GM12878 (cell line): ENCODE data around the gene SIK3. TPM values are rescaled to one million over a fixed set of nuclear protein-coding genes. Genes with fewer than 3 reads are reported as not detected.

Experiments
- CBFB ChIP-seq: IDR thresholded peaks from 2 replicates; pipeline ENCODE4 v1.6.1; 2016; ENCODE audit warnings: antibody characterized with exemption, low read depth
- CHD1 ChIP-seq: IDR thresholded peaks from 2 replicates; pipeline ENCODE4 v1.6.1; 2012; ENCODE audit warnings: low read depth, low read length, improper control_type of control experiment
- EED ChIP-seq: sonication (generic); IDR thresholded peaks from 2 replicates; pipeline ENCODE4 v1.6.1; 2016; ENCODE audit warnings: antibody characterized with exemption, low read depth
- EP300 ChIP-seq, 2 experiments: fragments of 150-350 bp in 1 of 2; IDR thresholded peaks; 2 replicates each; pipeline ENCODE4 v1.6.1; 2011 to 2012; ENCODE audit warnings: low read depth in 2 of 2, low read length in 2 of 2, borderline replicate concordance in 1 of 2, improper control_type of control experiment in 1 of 2, inconsistent platforms in 1 of 2; ENCODE audit not compliant: control insufficient read depth in 1 of 2
- HDAC2 ChIP-seq: fragments of 200-600 bp; sonication (generic); IDR thresholded peaks from 2 replicates; pipeline ENCODE4 v1.6.1; 2017
- HDAC6 ChIP-seq: fragments of 200-600 bp; sonication (generic); IDR thresholded peaks from one replicate; pipeline ENCODE4 v1.8.0; 2017; ENCODE audit warnings: antibody characterized with exemption; ENCODE audit not compliant: unreplicated experiment
- MEF2B ChIP-seq: fragments of 450-650 bp; IDR thresholded peaks from 2 replicates; pipeline ENCODE4 v1.6.1; 2018; ENCODE audit warnings: mild to moderate bottlenecking, moderate library complexity; ENCODE audit not compliant: partially characterized antibody, poor library complexity, severe bottlenecking
- MYC ChIP-seq: IDR thresholded peaks from 2 replicates; pipeline ENCODE4 v1.6.1; 2011; ENCODE audit warnings: mild to moderate bottlenecking, low read length, moderate library complexity, inconsistent platforms; ENCODE audit not compliant: insufficient read depth, insufficient replicate concordance, insufficient read length, severe bottlenecking
- NR2C2 ChIP-seq: IDR thresholded peaks from 2 replicates; pipeline ENCODE4 v1.6.1; 2011; ENCODE audit warnings: borderline replicate concordance, low read depth; ENCODE audit not compliant: control insufficient read depth, insufficient read length
- PML ChIP-seq: IDR thresholded peaks from 2 replicates; pipeline ENCODE4 v1.6.1; 2012; ENCODE audit warnings: low read length, inconsistent platforms
- RUNX3 ChIP-seq: IDR thresholded peaks from 2 replicates; pipeline ENCODE4 v1.6.1; 2012; ENCODE audit warnings: low read length, inconsistent platforms
- SPI1 ChIP-seq: IDR thresholded peaks from 2 replicates; pipeline ENCODE4 v1.6.1; 2011; ENCODE audit warnings: low read depth, mild to moderate bottlenecking, low read length, moderate library complexity, borderline replicate concordance; ENCODE audit not compliant: insufficient read depth
- SUPT20H ChIP-seq: IDR thresholded peaks from 2 replicates; pipeline ENCODE4 v1.6.1; 2011; ENCODE audit warnings: low read depth, mild to moderate bottlenecking, low read length, moderate library complexity, borderline replicate concordance; ENCODE audit not compliant: control insufficient read depth
- ZNF207 ChIP-seq: fragments of 450-650 bp; IDR thresholded peaks from 2 replicates; pipeline ENCODE4 v1.6.1; 2014; ENCODE audit warnings: antibody characterized with exemption, mild to moderate bottlenecking, borderline replicate concordance
- ZZZ3 ChIP-seq: IDR thresholded peaks from 2 replicates; pipeline ENCODE4 v1.6.1; 2011; ENCODE audit warnings: low read depth; ENCODE audit not compliant: control insufficient read depth, insufficient read length
- polyA plus RNA-seq, 11 experiments: library from polyadenylated mRNA; depleted of rRNA in 4 of 11; unstranded in 6 of 11; stranded (reverse) in 5 of 11; fragments of >200 nt; fragmentation: Nextera tagmentation in 4 of 11; fragmentation: Illumina TruSeq in 1 of 11; extraction: Ambion mirVana in 4 of 11; extraction: Trizol in 1 of 11; gene quantifications; 1 replicate in 1 of 11; 2 replicates in 10 of 11; pipeline versions ENCODE4 v1.2.1 to v1.2.3, GENCODE V29; 2011 to 2016; ENCODE audit warnings: inconsistent platforms in 2 of 11, missing spikeins in 2 of 11, low read depth in 1 of 11
- total RNA-seq, 4 experiments: library from RNA; depleted of rRNA in 3 of 4; stranded (reverse); fragments of >200 nt in 3 of 4; fragmentation: Illumina TruSeq in 1 of 4; extraction: Trizol in 1 of 4; gene quantifications; 2 replicates each; pipeline versions ENCODE4 v1.2.1 to v1.2.3, GENCODE V29; 2013 to 2021
- TF ChIP-seq, protein P1 (sequence below): fragments of 450-650 bp; IDR thresholded peaks from 2 replicates; pipeline ENCODE4 v1.6.1; 2017; ENCODE audit warnings: mild to moderate bottlenecking, moderate library complexity
- TF ChIP-seq, protein P2 (sequence below): IDR thresholded peaks from 2 replicates; pipeline ENCODE4 v1.6.1; 2012; ENCODE audit warnings: improper control_type of control experiment, low read depth, low read length; ENCODE audit not compliant: insufficient replicate concordance
- TF ChIP-seq, protein P3 (sequence below): IDR thresholded peaks from 2 replicates; pipeline ENCODE4 v1.6.1; 2011; ENCODE audit warnings: low read depth, mild to moderate bottlenecking, low read length, moderate library complexity, borderline replicate concordance; ENCODE audit errors: extremely low read depth

SIK3 gene
- total and polyA plus RNA-seq, 10 of the 15 experiments (the other 5 are each of a cell fraction or from before 2014, with no cell fraction given): 2.5 to 31.9 (median 11.1) TPM

DNA sequence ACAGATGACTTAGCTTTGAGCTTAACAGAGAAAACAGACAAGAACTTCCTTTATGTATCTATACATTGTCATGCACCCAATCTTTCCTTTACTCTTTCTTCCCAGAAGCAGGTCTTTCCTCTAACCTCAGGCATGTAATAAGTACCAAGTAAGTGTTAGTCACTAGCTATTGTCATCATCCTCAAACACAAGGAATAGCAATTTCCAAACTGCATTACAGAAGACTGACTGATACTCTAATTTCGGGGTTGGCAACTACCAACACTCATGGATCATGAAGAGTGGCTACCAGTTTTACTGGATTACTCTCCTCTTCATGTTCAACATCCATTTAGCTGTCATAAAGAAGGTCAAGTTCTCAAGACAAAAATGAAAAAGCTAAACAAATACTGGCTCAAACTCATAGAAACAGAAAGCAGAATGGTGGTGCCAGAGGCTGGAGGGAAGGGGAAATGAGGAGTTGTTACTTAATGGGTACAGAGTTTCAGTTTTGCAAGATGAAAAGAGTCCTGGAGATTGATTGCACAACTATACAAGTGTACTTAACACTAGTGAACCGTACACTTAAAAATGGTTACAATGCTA is 111.6 kb downstream of the SIK3 start (continued):
- TF ChIP-seq ZZZ3 (no peak), EED (peak; percentile 41; the same call in 1 of the 2 replicates), SUPT20H (no peak), RUNX3 (peak; percentile 32), CHD1 (no peak), HDAC2 (no peak), MYC (no peak), EP300 (IDR thresholded peaks at IDR 0.05; ENCODE audit: borderline replicate concordance in 1 of 2, control insufficient read depth in 1 of 2, low read depth in 2 of 2, low read length in 2 of 2) (no peak), PML (no peak), SPI1 (peak; percentile 75), MEF2B (no peak), ZNF207 (no peak), NR2C2 (no peak), HDAC6 (no peak), CBFB (no peak)
- TF ChIP-seq, protein P1, sequence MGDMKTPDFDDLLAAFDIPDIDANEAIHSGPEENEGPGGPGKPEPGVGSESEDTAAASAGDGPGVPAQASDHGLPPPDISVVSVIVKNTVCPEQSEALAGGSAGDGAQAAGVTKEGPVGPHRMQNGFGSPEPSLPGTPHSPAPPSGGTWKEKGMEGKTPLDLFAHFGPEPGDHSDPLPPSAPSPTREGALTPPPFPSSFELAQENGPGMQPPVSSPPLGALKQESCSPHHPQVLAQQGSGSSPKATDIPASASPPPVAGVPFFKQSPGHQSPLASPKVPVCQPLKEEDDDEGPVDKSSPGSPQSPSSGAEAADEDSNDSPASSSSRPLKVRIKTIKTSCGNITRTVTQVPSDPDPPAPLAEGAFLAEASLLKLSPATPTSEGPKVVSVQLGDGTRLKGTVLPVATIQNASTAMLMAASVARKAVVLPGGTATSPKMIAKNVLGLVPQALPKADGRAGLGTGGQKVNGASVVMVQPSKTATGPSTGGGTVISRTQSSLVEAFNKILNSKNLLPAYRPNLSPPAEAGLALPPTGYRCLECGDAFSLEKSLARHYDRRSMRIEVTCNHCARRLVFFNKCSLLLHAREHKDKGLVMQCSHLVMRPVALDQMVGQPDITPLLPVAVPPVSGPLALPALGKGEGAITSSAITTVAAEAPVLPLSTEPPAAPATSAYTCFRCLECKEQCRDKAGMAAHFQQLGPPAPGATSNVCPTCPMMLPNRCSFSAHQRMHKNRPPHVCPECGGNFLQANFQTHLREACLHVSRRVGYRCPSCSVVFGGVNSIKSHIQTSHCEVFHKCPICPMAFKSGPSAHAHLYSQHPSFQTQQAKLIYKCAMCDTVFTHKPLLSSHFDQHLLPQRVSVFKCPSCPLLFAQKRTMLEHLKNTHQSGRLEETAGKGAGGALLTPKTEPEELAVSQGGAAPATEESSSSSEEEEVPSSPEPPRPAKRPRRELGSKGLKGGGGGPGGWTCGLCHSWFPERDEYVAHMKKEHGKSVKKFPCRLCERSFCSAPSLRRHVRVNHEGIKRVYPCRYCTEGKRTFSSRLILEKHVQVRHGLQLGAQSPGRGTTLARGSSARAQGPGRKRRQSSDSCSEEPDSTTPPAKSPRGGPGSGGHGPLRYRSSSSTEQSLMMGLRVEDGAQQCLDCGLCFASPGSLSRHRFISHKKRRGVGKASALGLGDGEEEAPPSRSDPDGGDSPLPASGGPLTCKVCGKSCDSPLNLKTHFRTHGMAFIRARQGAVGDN: no peak
- TF ChIP-seq, protein P2, sequence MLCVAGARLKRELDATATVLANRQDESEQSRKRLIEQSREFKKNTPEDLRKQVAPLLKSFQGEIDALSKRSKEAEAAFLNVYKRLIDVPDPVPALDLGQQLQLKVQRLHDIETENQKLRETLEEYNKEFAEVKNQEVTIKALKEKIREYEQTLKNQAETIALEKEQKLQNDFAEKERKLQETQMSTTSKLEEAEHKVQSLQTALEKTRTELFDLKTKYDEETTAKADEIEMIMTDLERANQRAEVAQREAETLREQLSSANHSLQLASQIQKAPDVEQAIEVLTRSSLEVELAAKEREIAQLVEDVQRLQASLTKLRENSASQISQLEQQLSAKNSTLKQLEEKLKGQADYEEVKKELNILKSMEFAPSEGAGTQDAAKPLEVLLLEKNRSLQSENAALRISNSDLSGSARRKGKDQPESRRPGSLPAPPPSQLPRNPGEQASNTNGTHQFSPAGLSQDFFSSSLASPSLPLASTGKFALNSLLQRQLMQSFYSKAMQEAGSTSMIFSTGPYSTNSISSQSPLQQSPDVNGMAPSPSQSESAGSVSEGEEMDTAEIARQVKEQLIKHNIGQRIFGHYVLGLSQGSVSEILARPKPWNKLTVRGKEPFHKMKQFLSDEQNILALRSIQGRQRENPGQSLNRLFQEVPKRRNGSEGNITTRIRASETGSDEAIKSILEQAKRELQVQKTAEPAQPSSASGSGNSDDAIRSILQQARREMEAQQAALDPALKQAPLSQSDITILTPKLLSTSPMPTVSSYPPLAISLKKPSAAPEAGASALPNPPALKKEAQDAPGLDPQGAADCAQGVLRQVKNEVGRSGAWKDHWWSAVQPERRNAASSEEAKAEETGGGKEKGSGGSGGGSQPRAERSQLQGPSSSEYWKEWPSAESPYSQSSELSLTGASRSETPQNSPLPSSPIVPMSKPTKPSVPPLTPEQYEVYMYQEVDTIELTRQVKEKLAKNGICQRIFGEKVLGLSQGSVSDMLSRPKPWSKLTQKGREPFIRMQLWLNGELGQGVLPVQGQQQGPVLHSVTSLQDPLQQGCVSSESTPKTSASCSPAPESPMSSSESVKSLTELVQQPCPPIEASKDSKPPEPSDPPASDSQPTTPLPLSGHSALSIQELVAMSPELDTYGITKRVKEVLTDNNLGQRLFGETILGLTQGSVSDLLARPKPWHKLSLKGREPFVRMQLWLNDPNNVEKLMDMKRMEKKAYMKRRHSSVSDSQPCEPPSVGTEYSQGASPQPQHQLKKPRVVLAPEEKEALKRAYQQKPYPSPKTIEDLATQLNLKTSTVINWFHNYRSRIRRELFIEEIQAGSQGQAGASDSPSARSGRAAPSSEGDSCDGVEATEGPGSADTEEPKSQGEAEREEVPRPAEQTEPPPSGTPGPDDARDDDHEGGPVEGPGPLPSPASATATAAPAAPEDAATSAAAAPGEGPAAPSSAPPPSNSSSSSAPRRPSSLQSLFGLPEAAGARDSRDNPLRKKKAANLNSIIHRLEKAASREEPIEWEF: no peak
- TF ChIP-seq, protein P3, sequence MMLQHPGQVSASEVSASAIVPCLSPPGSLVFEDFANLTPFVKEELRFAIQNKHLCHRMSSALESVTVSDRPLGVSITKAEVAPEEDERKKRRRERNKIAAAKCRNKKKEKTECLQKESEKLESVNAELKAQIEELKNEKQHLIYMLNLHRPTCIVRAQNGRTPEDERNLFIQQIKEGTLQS: no peak
